CD4-positive, alpha-beta T cell treated with Interleukin-4 for 1 hour (primary cell): Measurements from ENCODE around the gene HOXA6.

ENCODE experiments used
- DNase-seq, 2 donors: peaks; one replicate each; pipeline ENCODE4 v3.0.0-alpha.2; 2020 to 2022

Gene HOXA6

GRCh38 chr7:27107391-27108381, 39.9 kb downstream of the HOXA6 start:
- DNase-seq: no peak

- no peak for DNase-seq
These were observed 40.7 kb downstream of the HOXA6 start for GRCh38 chr7:27106901-27107240.

- no peak for DNase-seq
These were observed 41.2 kb downstream of the HOXA6 start for GRCh38 chr7:27106181-27106900.

- no peak for DNase-seq
These were observed 42.1 kb downstream of the HOXA6 start for GRCh38 chr7:27105301-27106031.

GRCh38 chr7:27104341-27105058, 43.1 kb downstream of the HOXA6 start:
- DNase-seq: no peak

GRCh38 chr7:27103489-27104226, 43.9 kb downstream of the HOXA6 start:
- no peak for DNase-seq

- DNase-seq: no peak
These were observed 44.8 kb downstream of the HOXA6 start, which contains the start of gene HOXA2 for GRCh38 chr7:27102581-27103442. Gene HOXA2 (minus strand): TSS chr7:27102683. CDS start chr7:27102500, 183 bp downstream.

GRCh38 chr7:27101957-27102580, 45.5 kb downstream of the HOXA6 start:
- no peak for DNase-seq

GRCh38 chr7:27101171-27101956, 46.2 kb downstream of the HOXA6 start:
- DNase-seq: no peak

GRCh38 chr7:27100694-27101170, 46.8 kb downstream of the HOXA6 start:
- DNase-seq: no peak

GRCh38 chr7:27099453-27100370, 47.9 kb downstream of the HOXA6 start:
- DNase-seq: no peak

GRCh38 chr7:27098578-27099451, 48.8 kb downstream of the HOXA6 start:
- DNase-seq: no peak

- DNase-seq: no peak
These were observed 49.6 kb downstream of the HOXA6 start for GRCh38 chr7:27097686-27098577.

GRCh38 chr7:27096768-27097514, 50.6 kb downstream of the HOXA6 start:
- DNase-seq: peak in 1 of 2 donors; percentile 28
